CD4-positive, alpha-beta T cell treated with Interferon gamma for 1 hour (primary cell): ENCODE data around the gene PTBP1.

Source experiments
- DNase-seq: peaks from one replicate; pipeline ENCODE4 v3.0.0-alpha.2; 2020

Gene PTBP1

DNA sequence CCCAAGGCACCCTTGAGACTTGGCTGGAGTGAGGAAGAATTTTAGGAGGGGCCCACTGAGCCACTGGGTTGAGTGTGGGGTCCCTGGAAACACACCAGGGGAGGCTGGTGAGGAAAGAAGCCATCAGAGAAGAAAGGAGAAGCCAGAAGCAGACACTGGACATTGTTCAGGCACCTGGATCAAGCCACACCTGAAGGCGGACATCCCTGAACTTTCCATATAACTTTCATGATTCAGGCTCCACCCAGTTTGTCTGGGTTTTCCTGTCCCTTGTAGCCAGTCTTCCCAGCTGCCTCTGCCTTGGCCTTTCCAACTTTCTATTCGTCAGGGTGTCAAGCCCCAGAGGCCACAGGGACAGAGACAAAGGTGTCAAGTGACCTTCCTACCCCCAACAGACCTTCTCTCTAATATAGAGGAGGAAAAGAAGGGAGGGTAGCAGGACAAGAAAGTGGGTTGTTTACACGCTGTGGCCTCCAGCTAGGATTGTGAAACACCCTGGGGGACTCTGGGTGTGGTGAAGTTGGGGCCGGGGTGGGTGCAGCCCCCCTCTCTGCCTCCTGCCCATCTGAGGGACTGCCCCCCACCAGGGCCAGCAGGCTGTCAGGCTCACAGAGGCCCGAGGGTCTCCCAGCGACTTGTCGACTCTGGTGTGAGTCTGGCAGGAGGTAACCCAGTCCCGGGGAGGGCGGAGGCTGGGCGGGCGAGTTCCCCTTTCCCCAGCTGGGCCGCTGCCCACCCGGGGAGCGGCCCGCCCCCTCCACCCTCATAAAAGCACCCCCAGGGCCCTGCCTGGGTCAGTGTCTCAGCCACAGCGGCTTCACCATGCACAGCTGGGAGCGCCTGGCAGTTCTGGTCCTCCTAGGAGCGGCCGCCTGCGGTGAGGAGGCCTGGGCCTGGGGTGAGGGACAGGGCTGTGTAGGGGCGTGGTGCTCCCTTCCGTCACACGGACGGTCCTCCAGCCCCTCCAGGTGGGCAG is 61.9 kb downstream of the PTBP1 start, which contains the start of gene CFD:
Gene CFD (plus strand): TSS at position 797 of the 976 bp plus-strand sequence. CDS start 26 bp downstream, at position 823.
- DNase-seq = peak; percentile 53

GRCh38 chr19:861141-861755 is 64.0 kb downstream of the PTBP1 start:
- no peak for DNase-seq
